Measurements from ENCODE around the gene ATRIP.
"Not testable (repeated sequence)": the region's sequence is repeated elsewhere in the genome, so short reads cannot be mapped to it uniquely, and the experiment has no call there.

Gene ATRIP

DNA sequence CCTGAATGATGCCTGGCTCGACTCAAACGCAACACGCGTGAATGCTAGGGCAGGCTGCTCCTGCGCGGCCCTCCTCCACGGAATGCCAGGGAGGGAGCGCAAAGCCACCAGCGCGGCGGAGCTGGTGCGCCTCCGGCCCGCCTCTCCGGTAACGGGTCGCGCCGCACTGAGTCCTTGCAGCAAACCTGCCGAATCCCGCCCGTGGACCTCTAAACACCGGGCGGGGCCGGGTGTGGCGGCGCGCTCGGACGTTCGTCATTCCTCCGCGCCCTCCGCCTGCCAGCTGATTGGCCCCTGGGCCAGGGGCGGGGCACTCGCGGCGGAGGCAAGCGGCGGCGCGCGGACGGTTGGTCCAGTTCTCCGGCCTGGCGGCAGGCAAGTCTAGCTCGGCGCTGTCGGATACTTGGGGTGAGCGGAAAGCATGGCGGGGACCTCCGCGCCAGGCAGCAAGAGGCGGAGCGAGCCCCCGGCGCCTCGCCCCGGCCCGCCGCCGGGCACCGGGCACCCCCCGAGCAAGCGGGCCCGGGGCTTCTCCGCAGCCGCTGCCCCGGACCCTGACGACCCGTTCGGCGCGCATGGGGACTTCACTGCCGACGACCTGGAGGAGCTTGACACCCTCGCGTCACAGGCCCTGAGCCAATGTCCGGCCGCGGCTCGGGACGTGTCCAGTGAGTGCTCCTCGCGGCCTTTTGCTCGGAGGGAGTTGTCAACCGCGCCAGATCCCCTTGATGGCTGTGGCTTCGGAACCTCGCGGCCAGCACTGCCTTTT, at the start of gene ATRIP:
Gene ATRIP (plus strand): TSS at position 313 of the 769 bp plus-strand sequence. CDS start 109 bp downstream, at position 422.
- peak; percentile 86 for DNase-seq

DNA sequence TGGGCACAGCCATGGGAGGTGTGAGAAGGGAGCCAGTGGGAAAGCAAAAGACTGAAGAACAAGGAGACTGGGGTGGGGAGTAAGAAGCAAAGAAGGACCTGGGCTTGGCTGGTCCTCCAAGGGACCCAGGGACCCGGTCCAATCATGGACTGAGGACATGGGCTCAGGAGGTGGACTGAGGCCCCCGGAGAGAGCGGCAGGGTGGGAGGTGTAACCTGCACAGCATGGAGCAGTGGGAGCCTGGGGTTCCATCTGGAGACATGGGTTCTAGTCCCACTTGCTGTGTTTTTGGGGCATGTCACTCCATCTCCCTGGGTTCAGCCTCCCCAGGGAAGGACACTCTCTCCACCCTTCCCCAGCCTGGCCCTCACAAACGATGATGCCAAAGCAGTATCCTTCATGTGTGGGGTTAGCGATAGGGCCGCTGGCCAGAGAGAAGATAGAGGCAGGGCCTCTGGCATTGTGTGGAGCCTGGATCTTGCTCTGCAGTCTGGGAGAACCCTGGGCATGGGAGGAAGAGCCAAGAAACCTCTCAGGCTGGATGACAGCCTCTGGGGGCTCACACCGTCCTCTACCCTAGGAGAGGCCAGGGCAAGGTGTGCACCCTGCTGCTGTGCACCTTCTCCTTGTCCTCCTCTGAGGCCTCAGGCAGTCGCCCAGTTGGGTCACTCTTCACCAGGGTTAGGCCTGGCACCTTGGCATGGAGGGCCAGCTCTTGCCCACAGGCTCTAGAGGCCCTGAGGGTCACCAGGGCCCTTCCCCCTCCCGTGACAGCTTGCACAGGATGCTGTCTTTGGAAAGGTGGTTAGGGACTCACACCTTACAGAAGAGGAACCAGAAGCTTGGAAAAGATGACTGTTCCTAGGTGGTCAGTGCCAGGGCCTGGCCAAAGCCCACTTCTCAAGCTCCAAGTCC, 48.5 kb upstream of the ATRIP start:
- no peak for DNase-seq

DNA sequence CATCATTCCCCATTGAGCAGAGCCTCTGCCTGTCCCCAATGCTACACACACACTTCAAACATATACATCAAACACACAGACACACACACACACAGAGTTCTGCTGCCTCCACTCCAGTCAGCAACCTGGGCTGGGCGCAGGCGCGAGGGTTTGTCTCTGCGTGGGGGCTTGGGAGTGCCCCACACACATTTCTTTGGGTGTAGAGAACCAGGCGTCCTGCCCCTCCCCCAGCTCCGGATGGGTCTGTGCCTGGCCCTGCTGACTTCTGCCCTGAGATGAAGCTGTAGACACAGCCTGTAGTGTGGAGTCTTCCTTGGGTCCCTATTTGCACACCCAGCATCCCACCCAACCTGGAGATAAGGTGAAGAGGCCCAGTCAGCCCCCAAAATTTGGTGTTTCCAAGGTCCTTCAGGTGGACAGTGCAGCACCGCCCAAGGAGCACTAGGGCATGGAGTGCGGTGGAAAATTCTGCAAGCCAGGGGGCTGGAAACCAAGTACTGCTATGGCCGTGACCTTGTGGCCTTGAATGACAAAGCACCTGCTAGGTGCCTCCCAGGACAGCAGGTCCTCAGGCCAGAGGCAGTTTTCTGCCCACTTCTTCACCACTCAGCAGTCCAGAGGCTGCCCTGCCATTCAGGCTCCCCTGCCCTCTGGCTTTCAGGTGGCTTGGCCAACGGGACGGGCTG, 47.7 kb upstream of the ATRIP start:
- DNase-seq: no peak

- no peak for DNase-seq
Measured at GRCh38 chr3:48399387-48400172, 47.0 kb upstream of the ATRIP start.

GRCh38 chr3:48400824-48401433, 45.6 kb upstream of the ATRIP start:
- DNase-seq: peak; percentile 52

GRCh38 chr3:48401434-48401901, 45.1 kb upstream of the ATRIP start:
- DNase-seq: not testable (repeated sequence)

DNA sequence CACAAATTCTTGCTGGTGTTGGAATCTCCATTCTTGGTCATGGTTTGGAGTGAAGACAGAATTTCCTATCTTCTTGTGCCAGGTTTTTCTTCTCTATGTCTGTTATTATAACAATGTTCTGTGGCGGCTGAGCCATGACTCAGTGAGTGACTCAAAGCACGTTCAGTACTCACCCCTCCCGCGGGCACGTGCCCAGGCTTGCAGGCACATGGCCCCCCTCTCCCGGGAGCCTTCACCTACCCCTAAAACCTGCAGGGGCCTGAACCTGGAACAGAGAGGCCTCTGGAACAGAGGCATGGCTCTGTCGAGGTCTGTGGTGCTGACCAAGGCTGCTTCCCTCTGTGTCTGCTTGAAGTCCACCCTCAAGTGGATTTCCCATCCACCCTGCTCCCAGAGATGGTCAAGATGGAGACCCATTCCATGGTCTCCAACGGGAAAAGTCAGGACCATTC, 44.2 kb upstream of the ATRIP start:
- no peak for DNase-seq

DNA sequence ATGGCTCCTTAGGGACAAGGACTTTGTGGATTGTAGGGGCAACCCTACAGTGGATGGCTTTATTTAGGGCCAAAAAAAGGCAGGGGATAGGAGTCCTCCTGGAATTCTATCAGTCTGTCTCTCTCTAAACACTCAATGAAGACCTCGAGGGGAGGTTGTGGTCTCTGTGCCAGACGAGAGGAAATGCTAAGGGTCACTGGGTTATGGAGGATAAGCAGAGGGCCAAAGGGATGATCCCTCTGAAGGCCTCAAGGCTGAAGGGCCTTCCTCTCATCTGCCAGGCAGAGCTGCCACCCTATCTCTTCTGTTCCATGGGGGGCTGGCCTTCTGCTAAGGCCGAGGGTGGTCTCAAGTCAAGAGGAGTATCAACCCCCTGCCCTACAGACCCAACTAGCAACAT, 43.6 kb upstream of the ATRIP start:
- DNase-seq: no peak

DNA sequence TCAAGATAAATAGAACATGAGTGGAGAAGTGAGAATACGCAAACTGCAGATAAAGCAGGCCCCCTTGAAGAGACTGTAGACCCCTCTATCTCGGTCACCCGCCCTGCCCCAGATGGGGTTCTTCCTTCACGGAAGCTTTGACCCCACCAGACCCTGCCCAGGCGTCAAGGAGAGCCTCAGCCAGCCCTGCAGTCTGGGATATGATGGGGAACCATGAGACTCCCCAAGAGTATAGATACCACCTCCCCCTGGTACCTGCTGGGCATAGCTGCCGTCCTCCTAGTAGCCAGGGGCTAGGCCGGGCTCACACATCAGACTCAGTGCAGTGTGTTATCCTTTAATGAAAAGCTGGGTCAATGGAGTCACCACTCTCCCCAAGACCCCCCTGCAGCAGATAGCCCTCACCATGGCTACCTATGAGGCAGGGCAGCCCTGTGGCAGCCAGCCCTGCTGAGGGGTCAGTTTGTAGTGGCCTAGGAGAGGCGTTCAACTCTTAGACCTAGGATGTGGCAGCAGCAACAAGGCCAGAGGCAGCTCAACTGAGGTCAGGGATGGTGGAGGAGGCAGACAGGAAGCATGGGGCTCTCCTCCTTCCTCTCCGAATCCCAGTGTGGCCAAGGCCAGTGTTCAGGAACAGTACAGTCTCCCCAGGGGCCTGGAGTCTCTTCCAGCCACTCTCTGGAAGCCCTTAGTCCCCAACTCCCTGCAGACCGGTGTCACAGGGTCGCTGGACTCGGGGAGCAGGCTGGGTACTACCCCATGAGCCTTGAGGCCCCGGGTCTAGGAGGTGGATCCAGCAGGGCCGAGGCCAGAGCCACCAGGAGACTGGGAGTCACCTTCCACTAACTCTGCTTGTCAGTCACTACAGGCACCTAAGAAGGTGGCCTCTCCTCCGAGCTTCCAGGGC, 42.8 kb upstream of the ATRIP start:
- no peak for DNase-seq

DNA sequence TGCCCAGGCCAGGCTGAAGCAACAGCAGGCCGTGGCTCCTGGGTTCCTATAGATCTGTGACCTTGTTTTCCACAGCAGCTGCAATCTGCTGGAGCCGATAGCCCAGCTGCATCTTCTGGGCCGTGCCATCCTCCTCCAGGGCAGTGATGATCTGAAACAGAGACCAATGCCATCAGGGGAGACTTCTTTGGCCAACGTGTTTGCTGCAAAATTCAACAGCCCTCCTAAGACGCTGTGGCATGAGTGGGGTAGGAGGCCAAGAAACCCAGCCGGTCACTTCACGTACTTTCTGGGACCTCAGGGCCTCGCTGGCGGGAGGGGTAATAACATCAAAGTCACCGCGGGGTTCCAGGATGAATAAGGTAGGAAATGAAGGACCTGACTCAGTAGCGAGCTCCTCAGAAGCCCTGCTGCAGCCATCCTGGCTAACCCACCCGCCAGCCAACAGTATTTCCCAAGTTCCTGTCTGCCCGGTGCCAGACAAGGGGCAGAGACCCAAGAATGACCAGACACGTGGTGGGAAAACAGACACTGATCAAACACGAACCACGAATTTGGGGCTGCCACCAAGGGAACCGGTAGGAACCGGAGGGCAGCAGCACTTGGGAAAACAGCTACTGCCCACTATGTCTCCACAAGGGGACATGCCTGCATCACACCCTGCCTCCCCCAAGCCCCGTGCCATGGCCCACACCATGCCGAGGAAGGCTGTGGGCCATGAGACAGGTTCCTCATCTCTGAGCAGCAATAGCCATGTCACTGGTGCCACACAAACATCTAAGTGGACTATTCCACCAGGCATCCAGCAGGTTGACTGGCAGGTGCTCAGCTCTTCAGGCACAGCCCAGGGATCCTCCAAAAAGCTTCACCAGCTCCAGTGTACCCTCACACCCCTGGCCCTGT, 41.8 kb upstream of the ATRIP start:
- no peak for DNase-seq

DNA sequence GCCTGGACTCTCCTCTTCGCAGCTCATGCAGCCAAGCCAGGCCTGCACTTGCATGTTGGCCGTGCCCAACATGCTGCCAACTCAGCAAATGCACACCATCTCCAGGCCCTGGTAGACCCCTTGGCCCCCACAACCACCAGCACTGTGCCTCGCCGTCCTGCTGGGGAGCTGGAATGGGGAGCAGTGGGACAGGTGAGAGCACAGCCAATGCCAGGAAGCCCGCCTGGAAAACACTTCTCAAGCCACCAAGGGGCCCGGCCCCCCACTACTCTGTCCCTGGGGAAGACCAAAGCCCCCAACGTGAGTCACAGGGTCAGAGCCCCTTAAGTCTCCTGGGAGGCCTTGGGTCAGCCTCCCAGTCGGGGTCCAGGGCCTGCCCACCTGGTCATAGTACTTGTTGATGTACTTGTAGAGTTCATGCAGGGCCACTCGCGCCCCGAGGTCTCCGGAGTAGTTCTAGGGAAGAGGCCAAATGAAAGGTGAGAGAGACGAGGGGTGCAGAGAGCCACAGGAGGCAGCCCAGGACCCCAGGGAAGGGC, 41.1 kb upstream of the ATRIP start:
- DNase-seq: no peak

DNA sequence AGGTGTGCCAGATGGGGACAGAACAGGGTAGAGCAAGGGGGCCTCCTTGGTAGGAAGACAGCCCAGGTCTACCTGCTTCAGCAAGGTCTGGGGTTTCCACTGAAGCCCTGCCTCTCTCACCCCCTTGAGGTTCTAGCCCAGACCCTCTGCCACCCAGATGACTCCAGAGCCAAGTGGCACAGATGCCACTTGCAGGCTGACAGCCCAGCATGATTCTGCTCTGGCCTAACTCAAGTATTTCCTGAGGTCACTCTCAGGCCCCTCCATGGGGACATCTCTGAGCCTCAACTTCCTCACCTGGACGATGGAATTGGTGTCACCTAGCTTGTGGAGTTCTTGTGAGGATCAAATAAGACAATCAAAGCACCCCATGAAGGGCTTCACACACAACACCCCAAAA, 40.6 kb upstream of the ATRIP start:
- no peak for DNase-seq

DNA sequence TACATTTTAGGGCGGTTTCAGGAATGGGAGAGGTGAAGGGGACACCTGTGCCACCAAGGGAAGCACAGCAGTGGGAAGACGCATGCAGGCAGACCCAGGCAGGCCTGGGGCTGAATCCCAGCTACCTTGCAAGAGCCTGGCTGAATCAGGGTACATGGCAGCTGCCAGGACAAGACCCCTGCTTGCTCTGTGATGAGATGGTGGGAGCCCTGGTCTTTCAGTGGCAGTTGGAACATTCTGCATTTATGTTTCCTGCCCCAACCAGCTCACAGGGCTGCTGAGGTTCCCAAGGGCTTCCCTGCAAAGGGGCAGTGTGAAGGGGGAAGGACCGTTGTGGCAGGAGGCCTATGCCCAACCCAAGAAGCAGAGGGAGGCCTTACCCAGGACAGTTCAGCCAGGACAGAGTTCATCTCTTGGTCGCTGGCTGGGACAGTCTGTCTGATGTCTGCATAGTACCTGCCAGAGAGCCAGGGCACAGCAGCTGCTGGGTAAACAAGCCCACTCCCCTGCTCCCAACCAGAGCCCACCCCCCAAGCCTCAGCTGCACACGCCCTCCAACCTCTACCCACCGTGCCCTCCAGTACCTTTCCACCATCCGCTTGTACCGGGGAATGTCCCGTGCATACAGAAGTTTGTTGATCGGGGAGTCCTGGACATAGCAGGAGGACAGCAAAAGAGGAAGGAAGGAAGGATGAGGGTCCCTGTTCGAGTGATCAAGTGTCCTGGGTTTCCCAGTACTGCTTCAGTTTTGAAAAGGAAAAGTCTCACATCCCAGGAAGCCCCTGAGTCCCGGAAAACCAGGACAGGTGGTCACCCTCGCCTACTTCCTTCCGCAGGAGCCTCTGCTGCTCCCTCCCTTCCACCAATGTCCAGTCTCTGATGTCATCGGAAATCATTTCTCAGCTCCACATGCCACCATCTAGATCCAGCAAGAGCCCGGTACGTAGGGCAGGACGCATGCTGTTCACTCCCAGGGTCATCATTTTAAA, 39.8 kb upstream of the ATRIP start:
- no peak for DNase-seq

DNA sequence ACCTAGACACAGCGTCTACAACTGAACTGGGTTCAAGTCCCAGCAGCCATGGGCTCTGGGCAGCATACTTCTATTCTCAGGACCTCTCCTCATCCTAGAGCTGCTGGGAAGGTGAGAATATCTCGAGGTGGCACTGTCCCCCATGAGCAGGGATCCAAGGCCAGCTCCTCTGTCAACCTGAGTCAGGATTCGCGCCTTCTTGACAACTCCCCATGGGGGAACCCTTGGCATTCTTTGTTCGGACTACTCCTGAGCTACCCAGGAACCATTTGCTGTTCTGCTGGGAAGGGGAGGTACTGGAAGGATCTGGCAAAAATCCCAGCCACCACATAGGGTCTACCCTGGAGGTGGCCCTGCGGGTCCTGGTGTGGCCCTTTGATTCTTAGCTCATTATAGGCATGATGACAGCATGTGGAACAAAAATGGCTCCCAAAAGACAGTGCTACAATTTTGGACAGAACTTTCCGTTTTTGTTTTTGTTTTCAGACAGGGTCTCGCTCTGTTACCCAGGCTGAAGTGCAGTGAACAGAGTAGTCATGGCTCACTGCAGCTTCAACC, 38.9 kb upstream of the ATRIP start:
- DNase-seq: no peak

- DNase-seq: no peak
Measured at GRCh38 chr3:48408823-48409281, 37.7 kb upstream of the ATRIP start.

DNA sequence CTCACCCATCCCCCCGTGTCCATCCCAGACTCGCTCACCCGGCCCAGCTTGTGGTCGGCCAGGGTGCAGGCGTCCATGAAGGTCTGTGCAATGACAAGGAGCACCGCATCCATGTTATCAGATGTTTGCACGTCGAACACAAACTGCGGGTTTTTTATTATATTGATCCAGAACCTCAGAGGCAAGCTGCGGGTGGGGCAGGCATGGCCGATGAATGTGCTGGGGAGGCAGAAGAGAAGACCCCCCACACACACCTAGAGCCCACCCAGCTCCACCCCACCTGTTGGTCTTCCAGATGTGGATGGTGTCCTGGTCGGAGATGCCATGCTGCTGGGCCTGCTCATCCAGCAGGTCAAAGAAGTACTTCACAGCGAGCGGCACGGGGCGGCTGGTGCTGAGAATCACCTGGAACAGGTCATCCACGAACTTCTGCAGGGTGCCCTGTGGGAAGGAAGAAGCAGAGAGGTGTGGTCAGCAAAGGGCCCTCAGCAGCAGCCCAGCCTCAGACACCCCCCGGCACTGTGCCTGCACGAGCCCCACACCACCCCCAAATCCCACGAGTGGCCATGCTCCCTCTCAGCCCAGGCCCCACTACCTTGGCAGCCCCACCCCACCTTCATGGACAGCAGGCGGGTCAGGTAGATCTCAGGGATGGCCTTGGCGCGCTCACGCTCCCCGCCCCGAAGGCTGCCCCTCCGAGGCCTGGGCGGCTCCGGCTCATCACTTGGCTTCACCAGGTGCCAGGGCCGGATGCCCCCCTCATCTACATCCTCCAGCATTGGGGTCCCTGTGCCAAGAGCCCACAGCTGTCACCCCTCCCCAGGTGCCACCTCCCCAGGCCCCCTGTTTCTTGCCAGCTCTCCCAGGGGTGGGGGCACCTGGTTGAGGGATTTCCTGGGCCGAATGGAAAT, 37.0 kb upstream of the ATRIP start:
- no peak for DNase-seq

Measured in DMS53 (cell line).